Activated naive CD8-positive, alpha-beta T cell treated with anti-CD3 and anti-CD28 coated beads, Interleukin-2, amount 10 ng/mL, durations not matched to agents 7 days and 5 days (primary cell): ENCODE measurements around the gene PLAGL1. TPM values are rescaled to one million over a fixed set of nuclear protein-coding genes. Genes with fewer than 3 reads are reported as not detected.

Experiments used
- ATAC-seq: fragments of 150-1000 bp; cut with Tn5 transposase; one replicate; pipeline ENCODE4 v1.10.0; 2021; ENCODE audit warnings: low read depth, moderate library complexity
- POLR2A ChIA-PET: fragments of 350-600 bp; sonication (Branson Sonifier 250); formaldehyde crosslinking; loops from one replicate; lab custom pipeline; 2021; ENCODE audit warnings: antibody characterized with exemption; lab: Charles Lee
- DNase-seq: peaks from one replicate; pipeline ENCODE4 v3.0.0; 2021
- H3K27ac Mint-ChIP-seq: one replicate; pipeline ENCODE4 v1.8.0; 2022; ENCODE audit warnings: mild to moderate bottlenecking, mixed read lengths
- H3K27me3 Mint-ChIP-seq: one replicate; pipeline ENCODE4 v1.8.0; 2022; ENCODE audit warnings: mild to moderate bottlenecking, moderate library complexity, mixed read lengths
- H3K36me3 Mint-ChIP-seq: one replicate; pipeline ENCODE4 v1.8.0; 2021; ENCODE audit warnings: mild to moderate bottlenecking, mixed read lengths
- H3K4me1 Mint-ChIP-seq: one replicate; pipeline ENCODE4 v1.8.0; 2021; ENCODE audit warnings: mixed read lengths
- H3K4me3 Mint-ChIP-seq: one replicate; pipeline ENCODE4 v1.8.0; 2022; ENCODE audit warnings: mild to moderate bottlenecking, moderate library complexity, mixed read lengths
- H3K9me3 Mint-ChIP-seq: one replicate; pipeline ENCODE4 v1.8.0; 2021; ENCODE audit warnings: mixed read lengths
- total RNA-seq, 2 experiments: library from RNA; stranded (reverse); gene quantifications; one replicate each; pipeline ENCODE4 v1.2.3, GENCODE V29; 2021

Gene PLAGL1
- total RNA-seq, 2 experiments from 2014 or later, result 10.9 to 11.3 TPM

GRCh38 chr6:143952947-143953701, 54.9 kb downstream of the PLAGL1 start:
- no peaks in the 10 kb centered on the region for H3K4me1 Mint-ChIP-seq
- no peak overlapping the region for H3K27ac Mint-ChIP-seq
- H3K9me3 Mint-ChIP-seq, result no peaks in the 10 kb centered on the region
- POLR2A ChIA-PET, result no interaction called here
- no peak for ATAC-seq
- no peak overlapping the region for H3K4me3 Mint-ChIP-seq
- H3K36me3 Mint-ChIP-seq, result no peaks in the 10 kb centered on the region
- no peaks in the 10 kb centered on the region for H3K27me3 Mint-ChIP-seq
- DNase-seq, result no peak

- Mint-ChIP-seq H3K27ac (no peak overlapping the region), H3K36me3 (peaks cover 3% of the 10 kb centered on the region), H3K4me1 (no peaks in the 10 kb centered on the region), H3K27me3 (no peaks in the 10 kb centered on the region), H3K4me3 (no peak overlapping the region), H3K9me3 (no peaks in the 10 kb centered on the region)
- ATAC-seq (no peak), DNase-seq (no peak)
- POLR2A ChIA-PET, result no interaction called here
Measured at GRCh38 chr6:143952060-143952778, 55.8 kb downstream of the PLAGL1 start.

DNA sequence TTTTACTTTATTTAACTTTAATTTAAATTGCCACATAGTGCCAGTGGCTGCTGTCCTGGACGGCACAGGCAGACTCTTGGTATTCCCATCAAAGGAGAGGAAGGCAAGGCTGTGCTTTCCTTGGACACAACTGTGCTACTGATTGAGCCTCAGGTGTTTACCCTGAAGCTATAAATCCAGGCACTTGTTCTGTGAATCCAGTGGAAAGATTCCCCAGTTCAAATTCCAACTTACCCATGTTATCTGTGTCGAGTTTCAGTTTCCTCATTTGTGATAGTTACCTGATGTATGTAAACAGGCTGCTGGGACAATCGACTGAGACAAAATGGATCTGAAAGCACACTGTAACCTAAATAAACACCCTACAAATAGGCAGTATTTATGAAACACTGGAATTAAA, 57.2 kb downstream of the PLAGL1 start:
- ATAC-seq, result no peak
- Mint-ChIP-seq H3K27ac (no peak overlapping the region), H3K4me3 (no peak overlapping the region), H3K36me3 (peaks cover 4% of the 10 kb centered on the region), H3K9me3 (no peaks in the 10 kb centered on the region), H3K4me1 (no peaks in the 10 kb centered on the region), H3K27me3 (no peaks in the 10 kb centered on the region)
- no peak for DNase-seq
- POLR2A ChIA-PET, result no interaction called here

DNA sequence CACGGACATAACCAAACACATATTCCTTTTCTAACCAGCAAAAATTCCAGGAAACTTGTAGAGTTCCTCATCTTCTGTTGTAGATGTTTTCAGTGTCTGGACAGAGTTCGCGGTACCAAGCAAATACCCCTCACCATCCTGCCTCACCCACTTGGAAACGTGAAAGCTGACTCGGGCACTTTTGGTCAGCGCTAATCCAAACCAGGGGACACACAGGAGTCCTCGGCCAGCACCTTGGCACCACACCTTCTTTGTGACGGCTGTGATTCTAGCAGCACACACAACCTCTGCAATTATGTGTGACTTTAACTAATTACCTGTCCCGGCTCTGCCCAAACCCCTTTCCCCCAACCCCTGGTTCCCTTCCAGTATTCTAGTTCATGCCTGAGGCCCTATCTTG, 58.1 kb downstream of the PLAGL1 start:
- Mint-ChIP-seq H3K4me1 (no peaks in the 10 kb centered on the region), H3K27me3 (no peaks in the 10 kb centered on the region), H3K36me3 (peaks cover 4% of the 10 kb centered on the region), H3K27ac (no peak overlapping the region), H3K4me3 (no peak overlapping the region), H3K9me3 (no peaks in the 10 kb centered on the region)
- no peak for ATAC-seq
- DNase-seq, result no peak
- POLR2A ChIA-PET, result no interaction called here

- H3K4me3 Mint-ChIP-seq, result no peak overlapping the region
Measured at GRCh38 chr6:143949535-143949934, 58.5 kb downstream of the PLAGL1 start.

DNA sequence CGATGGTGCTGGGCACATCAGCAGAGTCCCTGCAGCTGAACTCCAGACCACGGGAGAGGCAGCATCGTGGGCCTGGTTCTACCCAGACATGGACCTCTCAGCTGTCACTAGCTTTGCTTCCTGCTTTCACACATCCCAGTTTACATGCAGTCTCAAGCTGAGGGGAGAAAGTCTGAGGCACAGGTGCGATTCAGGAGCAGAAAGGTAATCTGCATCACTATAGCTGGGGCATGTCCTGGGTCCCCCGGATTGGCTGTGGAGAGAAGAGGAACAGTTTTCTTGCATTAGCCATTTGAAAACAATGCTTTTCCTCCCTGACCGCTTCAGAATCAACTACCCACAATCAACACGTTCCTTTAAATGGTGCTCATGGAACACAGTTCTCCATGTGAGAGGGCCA, 59.9 kb downstream of the PLAGL1 start:
- Mint-ChIP-seq H3K36me3 (peaks cover 4% of the 10 kb centered on the region), H3K27ac (no peak overlapping the region), H3K4me3 (no peak overlapping the region), H3K27me3 (no peaks in the 10 kb centered on the region), H3K4me1 (no peaks in the 10 kb centered on the region), H3K9me3 (no peaks in the 10 kb centered on the region)
- DNase-seq (no peak), ATAC-seq (no peak)
- POLR2A ChIA-PET, result no interaction called here

More at GRCh38 chr6:143949535-143949934, 58.5 kb downstream of the PLAGL1 start:
- POLR2A ChIA-PET, result no interaction called here
- no peak for ATAC-seq
- peaks cover 4% of the 10 kb centered on the region for H3K36me3 Mint-ChIP-seq
- no peaks in the 10 kb centered on the region for H3K27me3 Mint-ChIP-seq
- H3K27ac Mint-ChIP-seq, result no peak overlapping the region
- H3K9me3 Mint-ChIP-seq, result no peaks in the 10 kb centered on the region
- no peak for DNase-seq
- no peaks in the 10 kb centered on the region for H3K4me1 Mint-ChIP-seq

GRCh38 chr6:143941852-143942627, 66.0 kb downstream of the PLAGL1 start:
- no peaks in the 10 kb centered on the region for H3K9me3 Mint-ChIP-seq
- peaks cover 12% of the 10 kb centered on the region for H3K4me1 Mint-ChIP-seq
- POLR2A ChIA-PET, result interaction anchor here (1.3 kb wide), 1 partner anchor 94 kb away, joined by 7 read pairs; no protein-coding TSS in a partner anchor
- ATAC-seq (peak; percentile 73), DNase-seq (peak; percentile 74)
- H3K4me3 Mint-ChIP-seq, result no peak overlapping the region
- H3K27me3 Mint-ChIP-seq, result peaks cover 6% of the 10 kb centered on the region
- H3K36me3 Mint-ChIP-seq, result no peaks in the 10 kb centered on the region
- H3K27ac Mint-ChIP-seq, result no peak overlapping the region

DNA sequence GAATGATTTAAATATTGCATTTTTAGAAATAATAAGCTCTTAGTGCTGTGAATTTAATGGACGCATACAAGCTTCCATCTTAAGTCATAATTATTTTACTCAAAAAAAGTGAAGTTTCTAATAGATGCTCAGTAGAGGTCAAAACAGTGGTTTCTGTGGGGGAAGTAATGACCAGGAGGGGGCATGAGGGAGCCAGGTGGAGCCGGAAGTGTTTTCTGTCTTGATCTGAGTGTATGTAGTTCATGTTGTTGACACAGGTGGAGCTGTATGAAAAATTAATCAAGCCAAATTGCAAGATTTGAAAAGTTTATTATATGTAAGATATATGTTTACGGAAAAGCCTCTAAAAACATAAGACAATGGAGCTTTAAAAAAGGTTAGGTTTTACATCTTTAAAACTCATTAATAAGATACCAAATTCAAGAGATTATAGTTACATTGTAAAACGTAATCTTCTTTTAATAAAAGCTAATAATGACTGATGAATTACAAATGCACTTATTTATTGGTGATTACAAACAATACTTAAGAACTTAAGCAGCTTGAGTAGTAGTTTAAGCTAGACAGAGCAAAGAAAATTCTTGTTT, 68.0 kb downstream of the PLAGL1 start:
- Mint-ChIP-seq H3K4me3 (no peak overlapping the region), H3K27ac (no peak overlapping the region), H3K27me3 (peaks cover 6% of the 10 kb centered on the region), H3K36me3 (no peaks in the 10 kb centered on the region), H3K4me1 (peaks cover 12% of the 10 kb centered on the region), H3K9me3 (no peaks in the 10 kb centered on the region)
- POLR2A ChIA-PET, result interaction anchor here (1.6 kb wide), 1 partner anchor 124 kb away, joined by 3 read pairs; no protein-coding TSS in a partner anchor
- DNase-seq, result peak; percentile 38
- peak; percentile 78 for ATAC-seq

DNA sequence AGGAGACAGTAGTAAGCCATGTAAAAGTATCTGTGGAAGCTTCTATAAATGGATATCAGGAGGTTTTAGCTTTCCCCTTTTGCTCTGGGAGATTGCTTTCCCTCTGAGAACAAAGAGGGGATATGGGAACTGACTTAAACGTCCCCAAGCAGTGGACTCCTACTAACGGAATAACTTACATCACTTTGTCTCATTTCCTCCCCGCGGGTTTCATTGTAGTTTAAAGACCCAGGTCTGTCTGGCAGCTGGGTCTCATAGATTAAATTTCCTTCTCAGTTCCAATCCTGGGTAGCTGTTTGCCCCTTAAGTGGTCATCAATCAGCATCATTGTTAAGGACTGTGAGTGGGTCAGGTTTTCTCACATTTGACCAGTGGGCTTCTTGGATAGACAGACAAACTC, 68.7 kb downstream of the PLAGL1 start:
- Mint-ChIP-seq H3K36me3 (peaks cover under 1% of the 10 kb centered on the region), H3K27me3 (peaks cover 6% of the 10 kb centered on the region), H3K4me3 (no peak overlapping the region), H3K4me1 (peaks cover 12% of the 10 kb centered on the region), H3K9me3 (no peaks in the 10 kb centered on the region), H3K27ac (no peak overlapping the region)
- ATAC-seq (no peak), DNase-seq (no peak)
- POLR2A ChIA-PET, result interaction anchor here (1.6 kb wide), 1 partner anchor 124 kb away, joined by 3 read pairs; no protein-coding TSS in a partner anchor

DNA sequence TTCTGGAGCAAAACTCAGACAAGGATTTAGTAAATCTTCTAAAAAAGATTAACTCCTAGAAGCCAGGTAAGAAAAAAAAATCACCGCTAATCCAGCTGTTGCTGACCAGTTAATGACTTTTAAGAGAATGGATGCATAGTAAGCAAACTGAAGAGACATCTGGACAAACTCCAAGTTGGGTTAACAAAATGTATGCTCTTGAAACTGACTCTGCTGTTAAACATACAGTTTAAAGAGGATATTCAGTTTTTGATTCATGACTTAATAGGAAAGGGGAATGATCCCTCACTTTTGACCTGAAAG, 70.4 kb downstream of the PLAGL1 start:
- H3K27me3 Mint-ChIP-seq, result peaks cover 6% of the 10 kb centered on the region
- no peak overlapping the region for H3K27ac Mint-ChIP-seq
- ATAC-seq (no peak), DNase-seq (no peak)
- no peak overlapping the region for H3K4me3 Mint-ChIP-seq
- H3K4me1 Mint-ChIP-seq, result peaks cover 12% of the 10 kb centered on the region
- peaks cover 2% of the 10 kb centered on the region for H3K36me3 Mint-ChIP-seq
- POLR2A ChIA-PET, result no interaction called here
- H3K9me3 Mint-ChIP-seq, result no peaks in the 10 kb centered on the region

GRCh38 chr6:143936778-143937667, 71.0 kb downstream of the PLAGL1 start:
- no peak overlapping the region for H3K27ac Mint-ChIP-seq
- DNase-seq (no peak), ATAC-seq (no peak)
- POLR2A ChIA-PET, result no interaction called here
- H3K27me3 Mint-ChIP-seq, result peaks cover 6% of the 10 kb centered on the region
- no peak overlapping the region for H3K4me3 Mint-ChIP-seq
- peaks cover 7% of the 10 kb centered on the region for H3K4me1 Mint-ChIP-seq
- H3K9me3 Mint-ChIP-seq, result no peaks in the 10 kb centered on the region
- peaks cover 2% of the 10 kb centered on the region for H3K36me3 Mint-ChIP-seq

DNA sequence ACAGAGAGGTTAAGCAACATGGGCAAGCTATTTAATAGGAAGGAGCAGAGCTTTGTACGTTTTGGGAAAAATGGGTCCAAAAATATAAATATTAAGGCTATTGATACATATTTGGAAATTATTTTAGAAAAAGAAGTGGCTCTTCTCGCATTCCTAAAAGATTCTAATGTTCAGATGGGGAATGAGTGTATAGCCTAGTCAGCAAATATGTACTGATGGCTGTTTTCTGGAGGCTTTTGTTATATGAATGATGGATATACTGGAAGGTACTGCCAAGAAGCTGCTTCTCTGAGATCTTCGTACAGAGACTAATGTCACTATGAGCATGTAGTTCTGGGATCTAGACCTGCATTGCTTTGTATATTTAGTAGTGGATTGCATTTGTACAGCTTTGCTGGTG, 71.7 kb downstream of the PLAGL1 start:
- no peak overlapping the region for H3K4me3 Mint-ChIP-seq
- no peaks in the 10 kb centered on the region for H3K9me3 Mint-ChIP-seq
- H3K36me3 Mint-ChIP-seq, result peaks cover 2% of the 10 kb centered on the region
- POLR2A ChIA-PET, result no interaction called here
- DNase-seq, result no peak
- H3K27me3 Mint-ChIP-seq, result peaks cover 6% of the 10 kb centered on the region
- peaks cover 3% of the 10 kb centered on the region for H3K4me1 Mint-ChIP-seq
- H3K27ac Mint-ChIP-seq, result no peak overlapping the region
- ATAC-seq, result no peak
